ENCODE data around the gene ECE2. TPM values are rescaled to one million over a fixed set of nuclear protein-coding genes. Genes with fewer than 3 reads are reported as not detected.
A peak's percentile ranks its signal among the peaks of the same experiment; 100 is the strongest.

ECE2 gene
- total RNA-seq, 4 donors from 2014 or later = not detected

GRCh38 chr3:184308744-184309143 is 32.9 kb downstream of the ECE2 start:
- Histone ChIP-seq H3K36me3 (peaks cover 0 to 23% (median 10%) of the 10 kb centered on the region in 4 donors), H3K4me1 (peaks cover 0 to 15% (median 6%) of the 10 kb centered on the region in 4 donors), H3K27ac (no peak overlapping the region), H3K27me3 (no peaks in the 10 kb centered on the region), H3K9me3 (no peaks in the 10 kb centered on the region), H3K4me3 (no peak overlapping the region)
- WGBS, 2 donors (ENCODE audit: low coverage in 1 of 2) = 78 to 89% methylated on average over 5 to 7 of the region's 7 CpGs
- intact Hi-C loops (cut with DNase I; ENCODE audit: low total_unique reads) = loop anchor here (10.0 kb wide), 1 partner anchor 46 kb away; no protein-coding TSS in a partner anchor
- in situ Hi-C loops (cut with MboI; ENCODE audit: low pct_ligation_motif_present in 1 of 4, low pct_unique_long_range_greater_than_20kb in 1 of 4, low sequenced_read_pairs in 3 of 4) = no loop called here
- no peak for DNase-seq
- TF ChIP-seq CTCF (IDR thresholded peaks at IDR 0.05) (no peak), EP300 (IDR thresholded peaks at IDR 0.05; ENCODE audit: low read depth) (no peak), POLR2AphosphoS5 (IDR thresholded peaks at IDR 0.05) (no peak), POLR2A (IDR thresholded peaks at IDR 0.05) (no peak)

- Histone ChIP-seq H3K9me3 (no peaks in the 10 kb centered on the region), H3K4me1 (peaks cover 9 to 23% (median 13%) of the 10 kb centered on the region in 4 donors), H3K27me3 (no peaks in the 10 kb centered on the region), H3K27ac (no peak overlapping the region), H3K36me3 (peaks cover 0 to 16% (median 6%) of the 10 kb centered on the region in 4 donors), H3K4me3 (no peak overlapping the region)
- TF ChIP-seq POLR2A (IDR thresholded peaks at IDR 0.05) = no peak
- no peak for TF ChIP-seq EP300 (IDR thresholded peaks at IDR 0.05; ENCODE audit: low read depth)
- no peak for TF ChIP-seq CTCF (IDR thresholded peaks at IDR 0.05)
- no peak for TF ChIP-seq POLR2AphosphoS5 (IDR thresholded peaks at IDR 0.05)
- intact Hi-C loops (cut with DNase I; ENCODE audit: low total_unique reads) (no loop called here), in situ Hi-C loops (cut with MboI; ENCODE audit: low pct_ligation_motif_present in 1 of 4, low pct_unique_long_range_greater_than_20kb in 1 of 4, low sequenced_read_pairs in 3 of 4) (no loop called here)
- DNase-seq = no peak
Measured at GRCh38 chr3:184311633-184312032, 35.8 kb downstream of the ECE2 start.

GRCh38 chr3:184314363-184314699 is 38.5 kb downstream of the ECE2 start, which contains the start of gene EIF4G1:
Gene EIF4G1 (plus strand): TSS chr3:184314606. CDS start chr3:184315797, 1,191 bp downstream.
- intact Hi-C loops (cut with DNase I; ENCODE audit: low total_unique reads) = no loop called here
- Histone ChIP-seq H3K4me1 (peaks cover 21 to 45% (median 35%) of the 10 kb centered on the region in 4 donors), H3K36me3 (peaks cover 0 to 8% (median 0%) of the 10 kb centered on the region in 4 donors), H3K27me3 (no peaks in the 10 kb centered on the region), H3K27ac (peak within 1 kb of the TSS; percentile 94 to 98 (median 96)), H3K9me3 (no peaks in the 10 kb centered on the region), H3K4me3 (peak within 1 kb of the TSS; percentile 69 to 89 (median 74))
- peak; percentile 79 to 87 (median 83) for TF ChIP-seq POLR2AphosphoS5 (IDR thresholded peaks at IDR 0.05)
- TF ChIP-seq CTCF (IDR thresholded peaks at IDR 0.05) = no peak
- no peak for TF ChIP-seq EP300 (IDR thresholded peaks at IDR 0.05; ENCODE audit: low read depth)
- peak; percentile 47 for TF ChIP-seq POLR2A (IDR thresholded peaks at IDR 0.05)
- in situ Hi-C loops (cut with MboI; ENCODE audit: low pct_ligation_motif_present in 1 of 4, low pct_unique_long_range_greater_than_20kb in 1 of 4, low sequenced_read_pairs in 3 of 4) = no loop called here
- DNase-seq = peak; percentile 96
- 0% methylated on average over 22 of the region's 40 CpGs; no CpG with 5 or more reads in 1 of the 2 donors for WGBS, 2 donors (ENCODE audit: low coverage in 1 of 2)

- H3K9me3 ChIP-seq = no peaks in the 10 kb centered on the region
- H3K4me1 ChIP-seq = peaks cover 26 to 50% (median 41%) of the 10 kb centered on the region in 4 donors
- TF ChIP-seq EP300 (IDR thresholded peaks at IDR 0.05; ENCODE audit: low read depth) = peak; percentile 78
- TF ChIP-seq POLR2AphosphoS5 (IDR thresholded peaks at IDR 0.05) = peak; percentile 23 to 87 (median 77)
- no peak for TF ChIP-seq CTCF (IDR thresholded peaks at IDR 0.05)
- peak; percentile 67 for TF ChIP-seq POLR2A (IDR thresholded peaks at IDR 0.05)
- DNase-seq = peak; percentile 87
- in situ Hi-C loops (cut with MboI; ENCODE audit: low pct_ligation_motif_present in 1 of 4, low pct_unique_long_range_greater_than_20kb in 1 of 4, low sequenced_read_pairs in 3 of 4) = no loop called here
- peak overlapping the region; percentile 94 to 98 (median 96) for H3K27ac ChIP-seq
- H3K4me3 ChIP-seq = peak overlapping the region; percentile 69 to 89 (median 74)
- H3K27me3 ChIP-seq = no peaks in the 10 kb centered on the region
- intact Hi-C loops (cut with DNase I; ENCODE audit: low total_unique reads) = no loop called here
- H3K36me3 ChIP-seq = peaks cover 0 to 8% (median 0%) of the 10 kb centered on the region in 4 donors
- 0% methylated on average over 6 of the region's 89 CpGs; no CpG with 5 or more reads in 1 of the 2 donors for whole genome bisulfite sequencing, 2 donors (ENCODE audit: low coverage in 1 of 2)
Measured at GRCh38 chr3:184314700-184315542, 39.1 kb downstream of the ECE2 start.
